Astrocyte of the cerebellum (primary cell): ENCODE data around the gene POLR2J.
"Not testable (repeated sequence)": the region's sequence is repeated elsewhere in the genome, so short reads cannot be mapped to it uniquely, and the experiment has no call there.

Experiments
- DNase-seq: peaks from one replicate; pipeline ENCODE4 v3.0.0-alpha.2; 2011; ENCODE audit warnings: low read depth
- H3K4me3 ChIP-seq: 2 replicates; pipeline ENCODE4 v1.5.1; 2011; ENCODE audit warnings: mild to moderate bottlenecking, low read depth, low read length, moderate library complexity
- in situ Hi-C: cut with HindIII; loops from 2 replicates; pipeline ENCODE4 v1.10.0; 2017; ENCODE audit warnings: low sequenced_read_pairs
- TF ChIP-seq, protein P1 (sequence below): IDR thresholded peaks from 2 replicates; pipeline ENCODE4 v1.5.1; 2012; ENCODE audit warnings: low read length, low read depth, moderate library complexity, mild to moderate bottlenecking; ENCODE audit errors: missing control alignments

The POLR2J gene

DNA sequence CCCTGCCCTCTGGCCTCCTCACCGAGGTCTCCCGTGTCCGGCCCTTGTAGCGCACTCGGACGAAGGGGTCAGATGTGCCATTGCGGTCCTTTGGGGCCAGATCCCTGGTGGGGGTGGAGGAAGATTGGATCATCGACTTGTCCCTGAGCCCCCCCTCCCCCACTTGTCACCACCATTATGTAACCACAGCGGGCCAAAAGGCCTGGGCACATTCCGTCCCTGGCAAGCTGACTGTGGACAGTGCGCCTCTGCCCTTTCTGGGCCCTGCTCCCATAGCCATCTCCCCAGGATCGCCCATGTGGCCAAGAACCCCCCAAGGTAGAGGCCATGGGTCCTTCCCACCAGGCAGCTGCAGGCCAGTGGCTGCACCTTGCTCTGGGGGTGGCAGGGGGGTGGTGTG lies 24.4 kb upstream of the POLR2J start:
- in situ Hi-C loops, DNase-seq, H3K4me3 ChIP-seq: not testable (repeated sequence)

DNA sequence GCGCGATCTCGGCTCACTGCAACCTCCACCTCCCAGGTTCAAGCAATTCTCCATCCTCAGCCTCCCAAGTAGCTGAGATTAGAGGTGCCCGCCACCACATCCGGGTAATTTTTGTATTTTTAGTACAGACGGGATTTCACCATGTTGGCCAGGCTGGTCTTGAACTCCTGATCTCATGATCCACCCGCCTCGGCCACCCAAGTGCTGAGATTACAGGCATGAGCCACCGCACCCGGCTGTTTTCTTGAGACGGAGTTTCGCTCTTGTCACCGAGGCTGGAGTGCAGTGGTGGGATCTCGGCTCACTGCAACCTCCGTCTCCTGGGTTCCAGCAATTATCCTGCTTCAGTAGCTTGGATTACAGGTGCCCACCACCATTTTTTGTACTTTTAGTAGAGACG lies 19.6 kb upstream of the POLR2J start:
- DNase-seq, in situ Hi-C loops, H3K4me3 ChIP-seq: not testable (repeated sequence)

DNA sequence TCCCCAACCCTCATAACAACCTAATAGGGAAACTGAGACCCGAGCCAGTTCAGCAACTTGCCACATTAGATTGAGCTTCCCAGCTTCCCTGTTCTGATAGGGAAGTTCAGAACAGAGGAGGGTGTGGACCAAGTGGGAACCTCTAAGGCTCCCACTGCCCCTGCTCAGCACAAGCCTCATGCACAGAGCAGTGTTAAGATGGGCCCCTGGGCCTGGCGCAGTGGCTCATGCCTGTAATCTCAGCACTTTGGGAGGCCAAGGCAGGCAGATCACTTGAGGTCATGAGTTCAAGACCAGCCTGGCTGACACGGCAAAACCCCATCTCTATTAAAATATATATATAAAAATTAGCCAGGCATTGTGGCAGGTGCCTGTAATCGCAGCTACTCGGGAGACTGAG lies 18.6 kb upstream of the POLR2J start:
- not testable (repeated sequence) for H3K4me3 ChIP-seq

DNA sequence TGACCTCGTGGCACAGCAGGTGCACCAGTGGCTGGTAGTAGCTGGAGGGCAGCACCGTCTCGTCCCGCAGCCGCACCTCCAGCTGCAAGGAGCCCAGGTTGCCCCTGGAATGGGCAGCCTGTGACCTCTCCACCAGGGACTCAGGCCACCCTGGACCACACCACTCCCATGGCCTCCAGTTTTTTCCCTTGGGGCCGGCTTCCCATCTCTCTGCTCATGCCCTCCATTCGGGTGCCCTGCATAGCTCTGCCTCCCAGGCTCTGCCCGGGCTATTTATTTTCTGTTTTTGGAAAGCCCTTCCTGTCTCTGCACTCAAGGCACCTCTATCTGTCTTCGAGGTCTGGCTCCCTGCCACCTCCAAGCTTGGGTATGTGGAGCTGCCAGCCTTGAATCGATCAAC lies 18.1 kb upstream of the POLR2J start:
- in situ Hi-C loops, H3K4me3 ChIP-seq, DNase-seq: not testable (repeated sequence)

More for the DNA sequence above, 18.6 kb upstream of the POLR2J start:
- in situ Hi-C loops, DNase-seq: not testable (repeated sequence)

DNA sequence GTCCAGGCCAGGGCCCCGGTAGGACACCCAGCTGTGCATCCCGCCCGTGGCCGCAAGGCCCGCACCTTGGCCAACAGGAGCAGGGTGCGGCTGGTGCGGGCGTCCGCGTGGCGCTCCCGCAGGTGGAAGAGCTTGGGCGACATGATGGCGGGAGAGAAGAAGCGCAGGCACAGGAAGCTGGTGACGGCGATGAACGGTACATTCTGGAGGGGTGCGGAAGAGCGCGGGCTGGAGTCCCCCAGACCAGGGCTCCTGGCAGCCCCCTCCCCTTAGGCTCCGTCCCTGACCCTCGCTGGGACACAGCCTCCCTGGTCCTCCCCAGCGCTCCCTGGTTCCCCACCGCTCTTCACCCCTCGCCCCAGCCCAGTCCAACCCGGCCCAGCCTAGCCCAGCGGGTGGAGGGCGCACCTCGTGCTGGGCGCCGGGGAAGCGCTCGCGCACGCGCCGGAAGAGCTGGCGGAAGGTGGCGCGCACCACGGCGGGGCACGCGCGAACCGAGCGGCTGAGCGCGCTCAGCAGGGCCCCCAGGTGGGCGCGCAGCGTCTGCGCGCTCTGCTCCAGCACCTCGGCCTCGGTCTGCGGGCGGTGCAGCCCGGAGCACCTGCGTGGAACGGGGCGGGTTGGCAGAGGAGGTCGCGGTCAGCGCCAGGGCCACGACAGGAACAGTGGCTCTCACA lies 15.9 kb upstream of the POLR2J start:
- DNase-seq, H3K4me3 ChIP-seq, in situ Hi-C loops: not testable (repeated sequence)

DNA sequence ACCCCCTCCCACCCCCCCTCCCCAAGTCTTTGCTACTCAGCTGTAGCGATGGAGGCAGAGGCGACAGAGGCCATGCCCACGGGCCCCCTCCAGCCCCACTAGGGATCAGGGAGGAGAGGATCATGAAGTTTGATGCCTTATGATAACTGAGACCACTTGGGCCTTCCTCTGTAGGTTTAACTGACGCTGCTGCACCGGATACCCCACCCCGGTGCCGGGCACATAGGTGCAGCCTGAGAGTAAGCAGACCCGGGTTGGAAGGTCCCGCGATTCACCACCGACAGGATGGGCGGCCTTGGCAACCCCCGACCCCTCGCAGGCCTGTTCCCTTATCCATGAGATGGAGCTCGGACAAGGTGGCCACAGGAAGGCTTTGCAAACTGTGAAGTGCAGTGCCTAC lies 15.3 kb upstream of the POLR2J start:
- in situ Hi-C loops, result not testable (repeated sequence)

DNA sequence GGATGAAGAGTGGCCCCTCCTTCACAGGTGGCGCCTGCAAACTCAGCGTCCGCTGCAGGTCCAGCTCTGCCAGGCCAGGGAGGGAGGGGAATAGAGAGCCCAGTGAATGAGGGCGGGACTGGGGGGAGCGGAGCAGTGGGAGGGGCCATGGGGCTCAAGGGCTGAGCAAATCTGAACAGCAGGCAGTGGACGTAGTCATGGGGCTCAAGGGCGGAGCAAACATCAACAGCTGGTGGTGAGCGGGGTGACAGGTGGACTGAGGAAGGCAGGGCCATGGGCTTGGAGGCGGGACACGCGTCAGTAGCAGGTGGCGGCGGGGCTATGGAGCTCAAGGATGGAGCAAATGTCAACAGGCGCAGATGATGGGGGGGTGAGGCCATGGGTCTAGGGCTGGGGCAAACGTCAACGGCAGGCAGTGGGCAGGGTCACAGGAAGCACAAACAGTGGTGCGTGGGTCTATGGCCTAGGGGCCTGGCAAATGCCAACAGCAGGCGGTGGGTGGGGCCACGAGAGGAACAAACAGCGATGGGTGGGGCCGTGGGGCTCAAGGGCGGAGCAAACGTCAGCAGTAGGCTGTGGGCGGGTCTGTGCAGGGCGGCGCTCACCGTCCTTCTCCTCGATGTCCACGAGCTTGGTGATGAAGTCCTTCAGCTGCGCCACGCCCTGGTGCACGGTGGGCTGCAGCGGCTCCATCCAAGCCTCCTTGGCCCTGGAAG lies 14.7 kb upstream of the POLR2J start:
- DNase-seq, in situ Hi-C loops, H3K4me3 ChIP-seq: not testable (repeated sequence)

More for the DNA sequence above, 15.3 kb upstream of the POLR2J start:
- not testable (repeated sequence) for DNase-seq, H3K4me3 ChIP-seq

DNA sequence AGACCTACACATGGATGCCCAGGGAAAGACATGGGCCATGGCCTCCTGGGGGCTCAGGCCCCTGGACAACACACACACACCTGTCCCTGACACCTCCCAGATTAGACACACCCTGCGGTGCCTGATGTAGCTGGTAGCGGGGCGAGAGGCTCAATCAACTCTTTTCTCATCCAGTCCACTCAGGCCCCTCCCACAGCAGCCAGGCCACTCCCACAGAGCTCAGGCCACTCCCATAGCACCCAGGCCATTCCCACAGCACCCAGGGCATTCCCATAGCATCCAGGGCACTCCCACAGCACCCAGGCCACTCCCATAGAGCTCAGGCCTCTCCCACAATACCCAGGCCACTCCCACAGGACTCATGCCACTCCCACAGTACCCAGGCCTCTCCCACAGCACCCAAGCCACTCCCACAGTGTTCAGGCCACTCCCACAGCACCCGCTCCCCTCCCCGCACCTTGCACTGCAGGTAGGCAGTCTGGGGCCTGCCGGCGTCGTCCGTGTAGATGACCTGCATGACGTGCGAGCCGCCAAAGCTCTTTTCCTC lies 11.9 kb upstream of the POLR2J start:
- in situ Hi-C loops, DNase-seq, H3K4me3 ChIP-seq: not testable (repeated sequence)

DNA sequence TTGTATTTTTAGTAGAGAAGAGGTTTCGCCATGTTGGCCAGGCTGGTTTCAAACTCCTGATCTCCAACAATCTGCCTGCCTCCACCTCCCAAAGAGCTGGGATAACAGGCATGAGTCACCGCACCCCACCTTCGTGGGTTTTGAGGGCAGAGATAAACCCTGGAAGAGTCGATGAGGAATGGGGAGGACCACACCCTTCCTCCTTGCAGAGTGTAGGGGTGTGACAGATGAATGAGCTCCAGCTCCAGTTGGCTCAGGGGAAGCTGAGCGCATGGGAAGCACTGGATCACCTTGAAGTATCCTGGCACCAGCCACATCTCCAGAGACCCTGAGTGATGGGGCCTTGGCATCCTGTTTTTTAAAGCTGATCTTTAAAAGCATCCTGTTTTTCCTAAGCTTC lies 5.6 kb upstream of the POLR2J start:
- DNase-seq, in situ Hi-C loops, H3K4me3 ChIP-seq: not testable (repeated sequence)

DNA sequence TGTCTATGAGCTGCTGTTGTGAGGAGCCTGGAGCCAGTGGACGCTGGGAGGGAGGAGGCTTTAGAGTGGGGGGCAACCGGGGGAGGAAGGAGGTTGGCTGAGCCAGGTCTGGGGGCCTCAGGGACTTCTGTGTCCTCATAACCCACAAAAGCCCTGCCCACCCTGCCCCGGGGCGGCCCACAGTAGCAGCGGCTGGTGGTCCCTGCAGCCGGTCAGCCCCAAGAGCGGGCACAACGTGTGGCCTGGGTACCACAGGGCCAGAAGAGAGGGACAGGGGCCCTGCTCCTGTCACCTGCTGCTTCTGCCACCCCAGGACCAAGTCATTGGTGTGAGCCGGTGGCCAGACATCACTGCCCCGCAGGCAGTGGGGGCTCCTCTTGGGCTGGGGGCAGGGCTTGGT lies 3.2 kb upstream of the POLR2J start:
- DNase-seq, H3K4me3 ChIP-seq, in situ Hi-C loops: not testable (repeated sequence)

DNA sequence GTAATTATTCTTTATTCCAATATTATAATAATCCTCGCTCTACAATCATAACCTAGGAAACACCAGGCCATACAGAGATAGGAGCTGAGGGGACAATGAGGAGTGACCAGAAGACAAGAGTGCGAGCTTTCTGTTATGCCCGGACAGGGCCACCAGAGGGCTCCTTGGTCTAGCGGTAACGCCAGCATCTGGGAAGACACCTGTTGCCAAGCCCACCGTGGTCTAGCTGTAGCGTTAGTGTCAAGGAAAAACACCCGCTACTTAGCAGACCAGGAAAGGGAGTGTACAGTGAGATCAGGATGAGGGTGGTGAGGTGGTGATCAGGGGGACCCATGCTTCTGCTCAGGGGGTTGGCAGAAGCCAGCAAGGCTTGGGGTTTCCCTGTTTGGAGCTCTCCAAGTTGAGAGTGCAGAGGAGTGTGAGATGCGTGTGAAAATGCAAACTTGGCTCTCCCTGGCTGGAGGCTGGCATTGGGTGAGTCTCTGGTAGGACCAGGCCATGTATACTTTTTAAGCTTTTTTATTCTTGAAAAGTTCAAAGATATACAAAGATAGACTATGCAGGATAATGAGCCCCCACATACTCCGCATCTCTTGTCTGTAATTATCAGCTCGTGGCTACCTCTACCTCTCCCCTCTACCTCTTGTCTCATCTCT lies 1.4 kb upstream of the POLR2J start:
- TF ChIP-seq, protein P1, sequence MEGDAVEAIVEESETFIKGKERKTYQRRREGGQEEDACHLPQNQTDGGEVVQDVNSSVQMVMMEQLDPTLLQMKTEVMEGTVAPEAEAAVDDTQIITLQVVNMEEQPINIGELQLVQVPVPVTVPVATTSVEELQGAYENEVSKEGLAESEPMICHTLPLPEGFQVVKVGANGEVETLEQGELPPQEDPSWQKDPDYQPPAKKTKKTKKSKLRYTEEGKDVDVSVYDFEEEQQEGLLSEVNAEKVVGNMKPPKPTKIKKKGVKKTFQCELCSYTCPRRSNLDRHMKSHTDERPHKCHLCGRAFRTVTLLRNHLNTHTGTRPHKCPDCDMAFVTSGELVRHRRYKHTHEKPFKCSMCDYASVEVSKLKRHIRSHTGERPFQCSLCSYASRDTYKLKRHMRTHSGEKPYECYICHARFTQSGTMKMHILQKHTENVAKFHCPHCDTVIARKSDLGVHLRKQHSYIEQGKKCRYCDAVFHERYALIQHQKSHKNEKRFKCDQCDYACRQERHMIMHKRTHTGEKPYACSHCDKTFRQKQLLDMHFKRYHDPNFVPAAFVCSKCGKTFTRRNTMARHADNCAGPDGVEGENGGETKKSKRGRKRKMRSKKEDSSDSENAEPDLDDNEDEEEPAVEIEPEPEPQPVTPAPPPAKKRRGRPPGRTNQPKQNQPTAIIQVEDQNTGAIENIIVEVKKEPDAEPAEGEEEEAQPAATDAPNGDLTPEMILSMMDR, result peak; percentile 35
- H3K4me3 ChIP-seq, in situ Hi-C loops, DNase-seq: not testable (repeated sequence)

DNA sequence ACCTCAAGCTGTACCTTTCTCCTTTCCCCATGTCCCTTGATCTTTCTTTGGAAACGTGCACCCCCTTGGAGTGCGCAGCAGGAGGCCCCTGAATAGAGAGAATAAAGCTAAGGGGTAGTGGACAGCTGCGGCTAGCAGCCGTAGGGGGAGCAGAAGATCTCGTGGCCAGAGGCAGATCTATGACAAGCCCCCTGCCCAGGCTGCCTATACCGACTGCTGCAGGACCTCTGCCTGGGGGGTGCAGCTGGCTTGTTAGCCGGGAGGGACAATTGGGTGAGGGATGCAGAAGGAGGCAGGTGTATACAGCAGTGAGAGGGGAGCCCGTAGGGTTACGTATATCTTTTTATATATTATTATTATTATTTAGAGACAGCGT lies 475 bp upstream of the POLR2J start:
- not testable (repeated sequence) for DNase-seq, H3K4me3 ChIP-seq

DNA sequence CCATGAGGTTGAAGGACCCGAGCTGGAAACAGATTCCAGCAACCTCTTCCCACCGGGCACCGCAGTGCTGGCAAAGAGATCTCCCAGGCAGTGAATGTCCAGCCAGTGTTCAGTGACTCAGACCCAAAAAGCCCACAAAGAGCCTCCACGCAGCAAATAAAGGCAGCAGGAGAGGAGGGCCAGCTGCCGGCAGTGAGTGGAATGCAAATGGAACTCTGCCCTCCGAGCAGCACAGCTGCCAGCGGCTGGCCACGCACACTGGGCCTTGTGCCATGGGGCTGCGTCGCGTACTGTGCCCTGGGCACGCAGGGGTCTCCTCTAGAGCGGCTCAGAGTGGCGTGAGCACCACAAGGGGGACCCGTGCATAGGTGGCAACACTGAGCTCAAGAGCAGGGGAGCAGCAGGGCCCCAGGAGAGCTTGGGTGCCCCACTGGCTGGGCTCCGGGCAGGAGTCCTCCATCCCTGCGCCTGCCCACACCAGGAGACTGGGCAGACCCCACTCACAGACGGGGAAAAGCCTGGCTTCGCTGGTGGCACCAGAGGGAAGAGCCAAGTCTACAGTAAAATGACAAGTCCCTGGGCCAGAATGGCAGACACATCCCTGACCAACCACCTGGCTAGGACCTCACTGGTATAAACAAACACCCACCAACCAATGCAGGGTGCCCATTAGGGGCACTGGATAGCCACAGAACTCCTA lies 3.8 kb downstream of the POLR2J start:
- in situ Hi-C loops, DNase-seq: not testable (repeated sequence)

More for the DNA sequence above, 475 bp upstream of the POLR2J start:
- in situ Hi-C loops, result not testable (repeated sequence)

DNA sequence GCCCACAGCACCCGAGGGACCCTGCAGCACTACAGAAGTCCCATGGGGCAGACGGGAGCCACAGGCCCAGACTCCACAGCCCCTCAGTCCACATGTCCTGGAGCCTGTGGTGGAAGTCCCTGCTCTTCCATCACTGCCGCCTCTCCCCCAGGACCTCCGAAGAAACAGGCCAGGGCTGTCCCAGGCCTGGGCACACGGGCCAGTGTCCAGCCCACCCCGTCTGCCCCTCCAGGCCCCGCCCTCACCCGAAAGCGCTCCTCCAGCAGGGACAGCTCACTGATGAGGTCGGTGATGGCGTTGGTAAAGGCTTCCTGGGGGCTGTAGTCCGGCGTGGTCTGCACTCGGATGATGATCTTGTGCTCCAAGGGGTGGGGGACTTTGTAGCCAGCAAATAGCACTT lies 4.6 kb downstream of the POLR2J start:
- H3K4me3 ChIP-seq, in situ Hi-C loops, DNase-seq: not testable (repeated sequence)

More for the DNA sequence above, 3.8 kb downstream of the POLR2J start:
- H3K4me3 ChIP-seq, result not testable (repeated sequence)
